OCI-LY7 (cell line): Measurements from ENCODE around the gene CD200. TPM values are rescaled to one million over a fixed set of nuclear protein-coding genes. Genes with fewer than 3 reads are reported as not detected.

Source experiments
- BruUV-seq: library from RNA; stranded (reverse); fragments of 400-500 nt; replicated peaks from 2 replicates; lab custom pipeline; 2021; lab: Mats Ljungman, UMichigan
- CTCF ChIA-PET: fragments of 300-600 bp; sonication (Branson Sonifier 250); formaldehyde crosslinking; loops from one replicate; lab custom pipeline; 2022; ENCODE audit warnings: antibody characterized with exemption; ENCODE audit not compliant: unreplicated experiment; lab: Charles Lee
- POLR2A ChIA-PET: fragments of 300-600 bp; sonication (Branson Sonifier 250); formaldehyde crosslinking; loops from one replicate; lab custom pipeline; 2022; ENCODE audit warnings: antibody characterized with exemption; lab: Charles Lee
- DNase-seq: peaks from one replicate; pipeline ENCODE4 v3.0.0-alpha.2; 2015; ENCODE audit warnings: low spot score
- H2AFZ ChIP-seq: fragments of 200-600 bp; sonication (generic), shearing (Covaris generic); 2 replicates; pipeline ENCODE4 v1.6.1; 2014; ENCODE audit warnings: mild to moderate bottlenecking, antibody characterized with exemption, low read length, moderate library complexity
- H3K27ac ChIP-seq: fragments of 200-600 bp; sonication (generic); 2 replicates; pipeline ENCODE4 v1.5.1; 2014; ENCODE audit warnings: mixed run types, low read depth, mild to moderate bottlenecking, moderate library complexity, low read length, inconsistent platforms; ENCODE audit not compliant: poor library complexity, severe bottlenecking
- H3K36me3 ChIP-seq: fragments of 200-600 bp; sonication (generic); 2 replicates; pipeline ENCODE4 v1.6.1; 2014; ENCODE audit warnings: mild to moderate bottlenecking, antibody characterized with exemption, low read length, moderate library complexity, mixed read lengths; ENCODE audit not compliant: insufficient read depth
- H3K4me1 ChIP-seq: fragments of 200-600 bp; sonication (generic); 2 replicates; pipeline ENCODE4 v1.5.1; 2014; ENCODE audit warnings: mild to moderate bottlenecking, low read length; ENCODE audit not compliant: insufficient read depth, poor library complexity, severe bottlenecking
- H3K4me2 ChIP-seq: fragments of 200-600 bp; sonication (generic); 2 replicates; pipeline ENCODE4 v1.6.1; 2014; ENCODE audit warnings: mild to moderate bottlenecking, low read length
- H3K4me3 ChIP-seq: fragments of 200-600 bp; sonication (generic); 2 replicates; pipeline ENCODE4 v1.5.1; 2014; ENCODE audit warnings: mild to moderate bottlenecking, low read depth, low read length; ENCODE audit not compliant: poor library complexity, severe bottlenecking
- H3K79me2 ChIP-seq: fragments of 200-600 bp; sonication (generic); 2 replicates; pipeline ENCODE4 v1.6.1; 2016; ENCODE audit warnings: low read depth, mild to moderate bottlenecking, low read length, moderate library complexity, mixed read lengths; ENCODE audit not compliant: insufficient read depth
- H3K9me2 ChIP-seq: fragments of 200-600 bp; sonication (generic); 2 replicates; pipeline ENCODE4 v1.6.1; 2016; ENCODE audit warnings: mild to moderate bottlenecking, low read length, mixed read lengths; ENCODE audit not compliant: insufficient read depth
- H3K9me3 ChIP-seq: fragments of 200-600 bp; sonication (generic); 2 replicates; pipeline ENCODE4 v1.6.1; 2014; ENCODE audit warnings: mild to moderate bottlenecking, mixed run types, low read length, mixed read lengths
- H4K20me1 ChIP-seq: fragments of 200-600 bp; sonication (generic); 2 replicates; pipeline ENCODE4 v1.6.1; 2014; ENCODE audit warnings: mild to moderate bottlenecking, antibody characterized with exemption, low read length, moderate library complexity, mixed read lengths; ENCODE audit not compliant: insufficient read depth
- EZH2phosphoT487 ChIP-seq: fragments of 200-600 bp; sonication (generic); IDR thresholded peaks from 2 replicates; pipeline ENCODE4 v1.6.1; 2018; ENCODE audit warnings: low read depth, borderline replicate concordance, mild to moderate bottlenecking, mixed run types, antibody characterized with exemption, low read length, moderate library complexity, mixed read lengths
- intact Hi-C: fragments of 100-400 bp; cut with micrococcal nuclease; formaldehyde crosslinking; loops from one replicate; pipeline ENCODE4 v1.10.0; 2022; ENCODE audit not compliant: unreplicated experiment
- total RNA-seq, 2 experiments: library from RNA; depleted of rRNA in 1 of 2; stranded (reverse); fragments of >200 nt in 1 of 2; shearing (Covaris generic) in 1 of 2; gene quantifications; 2 replicates each; pipeline ENCODE4 v1.2.3, GENCODE V29; 2014 to 2022
- TF ChIP-seq, protein P1 (sequence below): fragments of 200-600 bp; sonication (generic); conservative IDR thresholded peaks from 2 replicates; pipeline ENCODE4 v1.5.1; 2014; ENCODE audit warnings: mild to moderate bottlenecking, antibody characterized with exemption, low read length, moderate library complexity, mixed read lengths

CD200 gene
- total RNA-seq, 2 experiments from 2014 or later, result not detected

DNA sequence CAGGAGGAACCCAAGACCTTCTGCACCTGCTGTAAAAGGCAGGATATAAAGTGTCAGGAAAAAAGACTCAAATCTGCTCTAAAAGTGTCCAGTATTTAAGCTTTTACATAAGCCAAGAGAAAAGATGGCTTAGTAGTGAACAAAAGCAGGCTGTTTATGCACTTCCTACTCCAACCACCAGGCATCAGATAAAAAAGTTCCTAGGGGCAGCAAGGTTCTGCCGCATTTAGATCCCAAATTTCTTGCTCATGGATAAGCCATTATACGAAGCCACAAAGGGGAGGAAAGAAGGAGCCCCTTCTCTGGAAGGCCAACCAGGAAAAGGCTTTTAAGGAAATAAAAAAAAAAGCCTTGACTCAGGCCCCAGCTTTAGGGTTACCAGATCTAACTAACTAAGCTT is 28.3 kb upstream of the CD200 start:
- POLR2A ChIA-PET, result interaction anchor here (0.6 to 3.2 kb wide), 11 partner anchors 9 to 240 kb away, joined by 3 to 16 read pairs (median 7); partner anchors contain the start of genes GCSAM and SLC9C1
- peaks cover 9% of the 10 kb centered on the region for H3K36me3 ChIP-seq
- H3K4me1 ChIP-seq, result peaks cover 22% of the 10 kb centered on the region
- peak; percentile 27 for DNase-seq
- CTCF ChIA-PET, result interaction anchor here (1.0 to 1.3 kb wide), 2 partner anchors 14 to 18 kb away, joined by 3 to 4 read pairs; no protein-coding TSS in a partner anchor
- intact Hi-C loops, result no loop called here
- H3K9me3 ChIP-seq, result peaks cover 16% of the 10 kb centered on the region; the same call in 1 of the 2 replicates
- H3K4me3 ChIP-seq, result no peak overlapping the region
- TF ChIP-seq, protein P1, sequence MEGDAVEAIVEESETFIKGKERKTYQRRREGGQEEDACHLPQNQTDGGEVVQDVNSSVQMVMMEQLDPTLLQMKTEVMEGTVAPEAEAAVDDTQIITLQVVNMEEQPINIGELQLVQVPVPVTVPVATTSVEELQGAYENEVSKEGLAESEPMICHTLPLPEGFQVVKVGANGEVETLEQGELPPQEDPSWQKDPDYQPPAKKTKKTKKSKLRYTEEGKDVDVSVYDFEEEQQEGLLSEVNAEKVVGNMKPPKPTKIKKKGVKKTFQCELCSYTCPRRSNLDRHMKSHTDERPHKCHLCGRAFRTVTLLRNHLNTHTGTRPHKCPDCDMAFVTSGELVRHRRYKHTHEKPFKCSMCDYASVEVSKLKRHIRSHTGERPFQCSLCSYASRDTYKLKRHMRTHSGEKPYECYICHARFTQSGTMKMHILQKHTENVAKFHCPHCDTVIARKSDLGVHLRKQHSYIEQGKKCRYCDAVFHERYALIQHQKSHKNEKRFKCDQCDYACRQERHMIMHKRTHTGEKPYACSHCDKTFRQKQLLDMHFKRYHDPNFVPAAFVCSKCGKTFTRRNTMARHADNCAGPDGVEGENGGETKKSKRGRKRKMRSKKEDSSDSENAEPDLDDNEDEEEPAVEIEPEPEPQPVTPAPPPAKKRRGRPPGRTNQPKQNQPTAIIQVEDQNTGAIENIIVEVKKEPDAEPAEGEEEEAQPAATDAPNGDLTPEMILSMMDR, result peak; percentile 46
- TF ChIP-seq EZH2phosphoT487, result no peak
- H3K9me2 ChIP-seq, result no peaks in the 10 kb centered on the region
- no TSS peak for BruUV-seq
- peak overlapping the region; percentile 97; the same call in 1 of the 2 replicates for H2AFZ ChIP-seq
- H4K20me1 ChIP-seq, result no peaks in the 10 kb centered on the region
- no peak overlapping the region for H3K27ac ChIP-seq
- no peaks in the 10 kb centered on the region for H3K79me2 ChIP-seq
- peak overlapping the region; percentile 73; the same call in 1 of the 2 replicates for H3K4me2 ChIP-seq

DNA sequence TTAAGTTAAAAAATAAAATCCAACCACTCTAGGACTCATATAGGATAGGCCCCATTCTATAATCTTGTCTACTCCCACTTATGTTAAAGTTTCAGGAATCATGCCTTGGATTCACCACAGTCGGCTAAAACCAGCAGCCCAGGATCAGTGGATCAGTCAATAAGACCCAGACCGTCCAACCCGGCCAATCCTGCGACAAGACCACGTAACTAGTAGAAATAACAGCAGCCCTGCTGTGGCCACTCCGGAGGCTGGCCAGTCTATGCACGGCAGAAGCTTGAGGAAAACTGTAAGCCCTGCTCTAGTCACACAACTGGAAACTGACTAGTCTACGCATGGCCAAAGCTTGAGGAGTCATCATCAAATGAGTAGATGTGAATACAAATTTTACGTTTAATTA is 26.1 kb upstream of the CD200 start:
- POLR2A ChIA-PET, result interaction anchor here (1.2 kb wide), 1 partner anchor 13 kb away, joined by 4 read pairs; no protein-coding TSS in a partner anchor
- BruUV-seq, result no TSS peak

More for the DNA sequence above, 26.1 kb upstream of the CD200 start:
- no peak for DNase-seq
- TF ChIP-seq EZH2phosphoT487, result no peak
- TF ChIP-seq, protein P1, result no peak
- Histone ChIP-seq H3K27ac (no peak overlapping the region), H3K9me3 (peaks cover 9% of the 10 kb centered on the region; the same call in 1 of the 2 replicates), H3K36me3 (peaks cover 9% of the 10 kb centered on the region), H2AFZ (no peak overlapping the region), H3K9me2 (no peaks in the 10 kb centered on the region), H4K20me1 (no peaks in the 10 kb centered on the region), H3K4me2 (no peak overlapping the region), H3K4me3 (no peak overlapping the region), H3K79me2 (no peaks in the 10 kb centered on the region), H3K4me1 (peaks cover 22% of the 10 kb centered on the region)
- intact Hi-C loops, result no loop called here
- CTCF ChIA-PET, result interaction anchor here (1.0 kb wide), 1 partner anchor 317 kb away, joined by 3 read pairs; no protein-coding TSS in a partner anchor
